Hepatocyte (in vitro differentiated cells): Measurements from ENCODE around the gene CCL19. TPM values are rescaled to one million over a fixed set of nuclear protein-coding genes. Genes with fewer than 3 reads are reported as not detected.

Experiments used
- DNase-seq: peaks from one replicate; pipeline ENCODE4 v3.0.0-alpha.2; 2016; ENCODE audit warnings: low spot score
- H2AFZ ChIP-seq: fragments of 200-600 bp; sonication (generic); 2 replicates; pipeline ENCODE4 v1.6.0; 2016; ENCODE audit warnings: antibody characterized with exemption, mild to moderate bottlenecking
- H3K27ac ChIP-seq: fragments of 200-600 bp; sonication (generic); 2 replicates; pipeline ENCODE4 v1.5.1; 2016; ENCODE audit warnings: mild to moderate bottlenecking
- H3K27me3 ChIP-seq: fragments of 200-600 bp; sonication (generic); 2 replicates; pipeline ENCODE4 v1.6.1; 2016
- H3K36me3 ChIP-seq: fragments of 200-600 bp; sonication (generic); replicated peaks from 2 replicates; pipeline ENCODE4 v1.5.1; 2016; ENCODE audit warnings: low read depth; ENCODE audit not compliant: insufficient read depth
- H3K4me1 ChIP-seq: fragments of 200-600 bp; sonication (generic); 2 replicates; pipeline ENCODE4 v1.5.1; 2016; ENCODE audit warnings: mild to moderate bottlenecking, moderate library complexity; ENCODE audit not compliant: insufficient read depth
- H3K4me2 ChIP-seq: fragments of 200-600 bp; sonication (generic); 2 replicates; pipeline ENCODE4 v1.6.0; 2016
- H3K4me3 ChIP-seq: fragments of 200-600 bp; sonication (generic); 2 replicates; pipeline ENCODE4 v1.5.1; 2016; ENCODE audit warnings: mild to moderate bottlenecking
- H3K79me2 ChIP-seq: fragments of 200-600 bp; sonication (generic); 2 replicates; pipeline ENCODE4 v1.6.0; 2017; ENCODE audit warnings: mild to moderate bottlenecking
- H3K9me2 ChIP-seq: fragments of 200-600 bp; sonication (generic); replicated peaks from 2 replicates; pipeline ENCODE4 v1.6.0; 2017; ENCODE audit warnings: mild to moderate bottlenecking; ENCODE audit not compliant: insufficient read depth
- H3K9me3 ChIP-seq: fragments of 200-600 bp; sonication (generic); 2 replicates; pipeline ENCODE4 v1.5.1; 2016; ENCODE audit warnings: low read depth, mild to moderate bottlenecking
- H4K20me1 ChIP-seq: fragments of 200-600 bp; sonication (generic); 2 replicates; pipeline ENCODE4 v1.6.0; 2016; ENCODE audit warnings: mild to moderate bottlenecking; ENCODE audit not compliant: insufficient read depth, poor library complexity, severe bottlenecking
- CTCF ChIP-seq: fragments of 200-600 bp; sonication (generic); IDR thresholded peaks from 2 replicates; pipeline ENCODE4 v1.5.1; 2016; ENCODE audit warnings: antibody characterized with exemption, mild to moderate bottlenecking; ENCODE audit not compliant: poor library complexity
- EZH2 ChIP-seq: fragments of 200-600 bp; sonication (generic); IDR thresholded peaks from 2 replicates; pipeline ENCODE4 v1.6.1; 2016; ENCODE audit warnings: antibody characterized with exemption, mild to moderate bottlenecking, borderline replicate concordance
- EZH2phosphoT487 ChIP-seq: fragments of 200-600 bp; sonication (generic); IDR thresholded peaks from one replicate; pipeline ENCODE4 v1.6.1; 2018; ENCODE audit warnings: antibody characterized with exemption, mild to moderate bottlenecking, low read depth, moderate library complexity; ENCODE audit not compliant: unreplicated experiment, severe bottlenecking
- WGBS: methylation state at CpG from one replicate; pipeline ENCODE4 v1.1.6; 2016; ENCODE audit warnings: low lambda C conversion rate; ENCODE audit errors: missing lambda C conversion rate; 5-methylcytosine and 5-hydroxymethylcytosine counted together
- polyA plus RNA-seq: library from polyadenylated mRNA; unstranded; fragments of >200 nt; fragmentation: Nextera tagmentation; extraction: Ambion mirVana; gene quantifications from 2 replicates; pipeline ENCODE4 v1.2.1, GENCODE V29; 2016
- total RNA-seq: library from RNA; depleted of rRNA; stranded (reverse); fragments of >200 nt; gene quantifications from 2 replicates; pipeline ENCODE4 v1.2.3, GENCODE V29; 2014

CCL19 gene
- total and polyA plus RNA-seq, 2 experiments from 2014 or later = not detected

- TF ChIP-seq CTCF (no peak), EZH2phosphoT487 (no peak), EZH2 (no peak)
- no peak for DNase-seq
- no peak overlapping the region for H3K4me3 ChIP-seq
- peaks cover 15% of the 10 kb centered on the region for H3K4me1 ChIP-seq
- no peaks in the 10 kb centered on the region for H3K9me2 ChIP-seq
- H3K36me3 ChIP-seq = no peaks in the 10 kb centered on the region
- no peak overlapping the region for H3K4me2 ChIP-seq
- no peak overlapping the region for H3K27ac ChIP-seq
- no peaks in the 10 kb centered on the region for H3K9me3 ChIP-seq
- no peaks in the 10 kb centered on the region for H3K27me3 ChIP-seq
- peaks cover 15% of the 10 kb centered on the region for H3K79me2 ChIP-seq
- no peak overlapping the region for H2AFZ ChIP-seq
- no peaks in the 10 kb centered on the region for H4K20me1 ChIP-seq
Observed at GRCh38 chr9:34663303-34663605, 27.8 kb downstream of the CCL19 start.

- H4K20me1 ChIP-seq = no peaks in the 10 kb centered on the region
- H3K9me3 ChIP-seq = no peaks in the 10 kb centered on the region
- H3K27ac ChIP-seq = no peak within 1 kb of the TSS
- H3K4me2 ChIP-seq = no peak within 1 kb of the TSS
- no peaks in the 10 kb centered on the region for H3K27me3 ChIP-seq
- DNase-seq = peak; percentile 4
- TF ChIP-seq EZH2 (no peak), CTCF (no peak), EZH2phosphoT487 (no peak)
- 91% methylated on average over 4 of the region's 4 CpGs for WGBS
- H3K79me2 ChIP-seq = peaks cover 15% of the 10 kb centered on the region
- H3K36me3 ChIP-seq = no peaks in the 10 kb centered on the region
- no peak within 1 kb of the TSS for H3K4me3 ChIP-seq
- H3K4me1 ChIP-seq = peaks cover 15% of the 10 kb centered on the region
- no peaks in the 10 kb centered on the region for H3K9me2 ChIP-seq
- no peak within 1 kb of the TSS for H2AFZ ChIP-seq
Observed at GRCh38 chr9:34662526-34663302, 28.4 kb downstream of the CCL19 start, which contains the start of gene CCL27. CCL27 (minus strand) TSS chr9:34662657; CDS start chr9:34662633, 24 bp downstream.

DNA sequence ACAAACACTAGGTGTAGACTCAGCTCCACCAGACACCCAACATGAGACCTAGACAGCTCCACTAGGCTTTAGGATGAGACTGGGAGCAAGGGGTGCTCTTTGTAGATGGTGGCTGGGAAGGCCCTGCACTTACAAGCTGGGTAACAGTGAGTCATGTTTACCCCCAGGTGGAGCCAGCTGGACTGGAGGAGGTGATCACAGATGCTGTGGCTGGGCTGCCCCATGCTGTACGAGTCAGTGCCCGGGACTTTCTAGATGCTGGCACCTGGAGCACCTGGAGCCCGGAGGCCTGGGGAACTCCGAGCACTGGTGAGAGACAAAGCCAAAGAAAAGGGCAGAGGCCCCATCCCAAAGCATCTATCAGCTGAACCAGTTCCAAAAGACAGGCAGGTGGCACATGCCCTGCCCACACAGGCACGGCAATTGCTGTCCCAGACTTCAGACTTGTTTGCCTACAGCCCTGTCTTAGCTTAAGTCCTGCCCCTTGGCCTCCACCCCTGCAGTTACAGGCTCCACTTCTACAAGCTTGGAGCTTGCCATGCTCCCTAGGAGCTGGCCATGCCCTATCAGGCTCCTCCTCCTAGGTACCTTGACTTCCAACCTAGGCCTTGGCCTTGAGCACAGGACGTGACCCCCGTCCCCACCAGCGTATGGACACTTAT, 31.4 kb downstream of the CCL19 start:
- no peak for TF ChIP-seq EZH2phosphoT487
- TF ChIP-seq EZH2 = no peak
- TF ChIP-seq CTCF = no peak
- Histone ChIP-seq H2AFZ (no peak overlapping the region), H3K4me2 (no peak overlapping the region), H3K4me1 (peaks cover 13% of the 10 kb centered on the region), H3K79me2 (peaks cover 5% of the 10 kb centered on the region), H3K27ac (no peak overlapping the region), H3K27me3 (no peaks in the 10 kb centered on the region), H3K9me2 (no peaks in the 10 kb centered on the region), H3K36me3 (no peaks in the 10 kb centered on the region), H4K20me1 (no peaks in the 10 kb centered on the region), H3K9me3 (no peaks in the 10 kb centered on the region), H3K4me3 (no peak overlapping the region)
- 96% methylated on average over 8 of the region's 8 CpGs for WGBS
- DNase-seq = peak; percentile 13
